ENCODE results near the gene DLGAP1. TPM values are rescaled to one million over a fixed set of nuclear protein-coding genes. Genes with fewer than 3 reads are reported as not detected.

Gene DLGAP1
- polyA plus RNA-seq, 1 donor from 2014 or later: 4.5 TPM

DNA sequence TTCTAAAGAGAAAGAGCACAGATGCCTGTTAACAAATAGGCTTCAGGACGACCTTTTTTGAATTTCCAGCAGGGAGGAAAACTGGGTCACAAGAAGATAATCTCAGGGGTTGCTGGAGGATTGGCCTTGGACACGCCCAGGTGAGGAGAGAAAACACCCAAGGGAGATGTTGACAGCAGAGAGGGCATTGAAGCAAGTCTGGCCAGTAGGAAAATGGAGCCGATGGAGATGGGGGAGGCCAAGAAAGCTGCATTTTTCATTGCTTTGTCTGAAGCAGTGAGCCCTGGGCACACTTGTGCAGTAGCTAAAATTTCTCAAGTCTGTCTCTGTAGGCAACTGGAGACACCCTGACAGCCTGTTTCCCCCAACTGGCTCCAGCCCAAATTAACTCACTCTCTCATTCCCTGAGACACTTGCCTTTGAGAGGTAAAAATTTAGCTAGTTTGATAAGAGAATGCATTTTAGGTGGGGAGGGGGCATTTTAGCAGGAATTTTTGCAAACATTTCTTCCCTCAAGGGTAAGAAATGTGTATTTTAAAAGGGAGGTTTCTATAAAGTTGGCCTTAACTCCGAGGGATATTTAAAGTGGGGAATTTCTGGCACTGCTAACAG lies 839.6 kb downstream of the DLGAP1 start:
- H3K36me3 ChIP-seq (ENCODE audit: insufficient read depth, low read length): no peaks in the 10 kb centered on the region

DNA sequence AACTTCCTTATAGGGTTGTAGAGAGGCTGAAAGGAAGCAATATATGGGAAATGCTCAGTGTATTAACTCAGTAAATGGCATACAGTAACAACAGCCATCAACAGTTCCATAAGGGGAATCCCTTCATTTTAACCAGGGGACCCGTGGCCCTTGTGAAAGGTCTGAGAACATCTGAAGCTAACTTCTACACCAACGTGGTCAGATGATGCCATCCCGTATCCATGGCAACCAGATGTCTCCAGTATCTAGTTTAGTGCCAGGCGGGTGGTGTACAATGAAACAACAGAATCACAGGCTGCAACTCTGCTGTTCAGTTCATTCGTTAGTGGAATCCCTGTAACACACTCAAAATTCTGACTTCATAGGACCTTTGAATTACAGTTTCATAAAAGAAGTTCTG lies 842.8 kb downstream of the DLGAP1 start:
- H2AFZ ChIP-seq (ENCODE audit: low read depth, low read length): no peak overlapping the region
- TF ChIP-seq TAF1 (IDR thresholded peaks at IDR 0.05; ENCODE audit: low read depth) (no peak), SMC3 (conservative IDR thresholded peaks at IDR 0.05; ENCODE audit: poor library complexity) (no peak), EP300 (conservative IDR thresholded peaks at IDR 0.05; ENCODE audit: poor library complexity, severe bottlenecking) (no peak), MXI1 (conservative IDR thresholded peaks at IDR 0.05; ENCODE audit: poor library complexity, severe bottlenecking) (no peak), RAD21 (conservative IDR thresholded peaks at IDR 0.05) (no peak), EZH2 (IDR thresholded peaks at IDR 0.05; ENCODE audit: borderline replicate concordance, insufficient read depth, low read length, poor library complexity, severe bottlenecking) (no peak), POLR2AphosphoS5 (IDR thresholded peaks at IDR 0.05) (no peak)
- TF ChIP-seq, protein P1, sequence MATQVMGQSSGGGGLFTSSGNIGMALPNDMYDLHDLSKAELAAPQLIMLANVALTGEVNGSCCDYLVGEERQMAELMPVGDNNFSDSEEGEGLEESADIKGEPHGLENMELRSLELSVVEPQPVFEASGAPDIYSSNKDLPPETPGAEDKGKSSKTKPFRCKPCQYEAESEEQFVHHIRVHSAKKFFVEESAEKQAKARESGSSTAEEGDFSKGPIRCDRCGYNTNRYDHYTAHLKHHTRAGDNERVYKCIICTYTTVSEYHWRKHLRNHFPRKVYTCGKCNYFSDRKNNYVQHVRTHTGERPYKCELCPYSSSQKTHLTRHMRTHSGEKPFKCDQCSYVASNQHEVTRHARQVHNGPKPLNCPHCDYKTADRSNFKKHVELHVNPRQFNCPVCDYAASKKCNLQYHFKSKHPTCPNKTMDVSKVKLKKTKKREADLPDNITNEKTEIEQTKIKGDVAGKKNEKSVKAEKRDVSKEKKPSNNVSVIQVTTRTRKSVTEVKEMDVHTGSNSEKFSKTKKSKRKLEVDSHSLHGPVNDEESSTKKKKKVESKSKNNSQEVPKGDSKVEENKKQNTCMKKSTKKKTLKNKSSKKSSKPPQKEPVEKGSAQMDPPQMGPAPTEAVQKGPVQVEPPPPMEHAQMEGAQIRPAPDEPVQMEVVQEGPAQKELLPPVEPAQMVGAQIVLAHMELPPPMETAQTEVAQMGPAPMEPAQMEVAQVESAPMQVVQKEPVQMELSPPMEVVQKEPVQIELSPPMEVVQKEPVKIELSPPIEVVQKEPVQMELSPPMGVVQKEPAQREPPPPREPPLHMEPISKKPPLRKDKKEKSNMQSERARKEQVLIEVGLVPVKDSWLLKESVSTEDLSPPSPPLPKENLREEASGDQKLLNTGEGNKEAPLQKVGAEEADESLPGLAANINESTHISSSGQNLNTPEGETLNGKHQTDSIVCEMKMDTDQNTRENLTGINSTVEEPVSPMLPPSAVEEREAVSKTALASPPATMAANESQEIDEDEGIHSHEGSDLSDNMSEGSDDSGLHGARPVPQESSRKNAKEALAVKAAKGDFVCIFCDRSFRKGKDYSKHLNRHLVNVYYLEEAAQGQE (IDR thresholded peaks at IDR 0.05; ENCODE audit: borderline replicate concordance): no peak
- TF ChIP-seq, protein P2, sequence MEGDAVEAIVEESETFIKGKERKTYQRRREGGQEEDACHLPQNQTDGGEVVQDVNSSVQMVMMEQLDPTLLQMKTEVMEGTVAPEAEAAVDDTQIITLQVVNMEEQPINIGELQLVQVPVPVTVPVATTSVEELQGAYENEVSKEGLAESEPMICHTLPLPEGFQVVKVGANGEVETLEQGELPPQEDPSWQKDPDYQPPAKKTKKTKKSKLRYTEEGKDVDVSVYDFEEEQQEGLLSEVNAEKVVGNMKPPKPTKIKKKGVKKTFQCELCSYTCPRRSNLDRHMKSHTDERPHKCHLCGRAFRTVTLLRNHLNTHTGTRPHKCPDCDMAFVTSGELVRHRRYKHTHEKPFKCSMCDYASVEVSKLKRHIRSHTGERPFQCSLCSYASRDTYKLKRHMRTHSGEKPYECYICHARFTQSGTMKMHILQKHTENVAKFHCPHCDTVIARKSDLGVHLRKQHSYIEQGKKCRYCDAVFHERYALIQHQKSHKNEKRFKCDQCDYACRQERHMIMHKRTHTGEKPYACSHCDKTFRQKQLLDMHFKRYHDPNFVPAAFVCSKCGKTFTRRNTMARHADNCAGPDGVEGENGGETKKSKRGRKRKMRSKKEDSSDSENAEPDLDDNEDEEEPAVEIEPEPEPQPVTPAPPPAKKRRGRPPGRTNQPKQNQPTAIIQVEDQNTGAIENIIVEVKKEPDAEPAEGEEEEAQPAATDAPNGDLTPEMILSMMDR (IDR thresholded peaks at IDR 0.05; ENCODE audit: poor library complexity, severe bottlenecking): no peak
- H3K27me3 ChIP-seq (ENCODE audit: insufficient read depth, low read depth, low read length): no peaks in the 10 kb centered on the region
- H3K9ac ChIP-seq (ENCODE audit: low read length): no peak overlapping the region
- no peak overlapping the region for H3K4me3 ChIP-seq (ENCODE audit: low read length)
- no peaks in the 10 kb centered on the region for H3F3A ChIP-seq (ENCODE audit: insufficient read depth, low read length, poor library complexity, severe bottlenecking)
- H3K9me2 ChIP-seq (ENCODE audit: insufficient read depth, low read length): no peaks in the 10 kb centered on the region
- H3K9me3 ChIP-seq (ENCODE audit: low read length): no peaks in the 10 kb centered on the region
- no peak overlapping the region for H3K4me2 ChIP-seq (ENCODE audit: low read length)
- no peaks in the 10 kb centered on the region for H4K20me1 ChIP-seq (ENCODE audit: insufficient read depth)
- no peaks in the 10 kb centered on the region for H3K36me3 ChIP-seq (ENCODE audit: insufficient read depth, low read length)
- H3K27ac ChIP-seq (ENCODE audit: low read length): no peak overlapping the region
- H3K79me2 ChIP-seq (replicated peaks; ENCODE audit: insufficient read depth, low read length): no peaks in the 10 kb centered on the region

More for the DNA sequence above, 839.6 kb downstream of the DLGAP1 start:
- Histone ChIP-seq H3K9me2 (ENCODE audit: insufficient read depth, low read length) (no peaks in the 10 kb centered on the region), H3F3A (ENCODE audit: insufficient read depth, low read length, poor library complexity, severe bottlenecking) (no peaks in the 10 kb centered on the region), H3K4me3 (ENCODE audit: low read length) (no peak overlapping the region), H2AFZ (ENCODE audit: low read depth, low read length) (no peak overlapping the region), H3K27me3 (ENCODE audit: insufficient read depth, low read depth, low read length) (no peaks in the 10 kb centered on the region), H3K27ac (ENCODE audit: low read length) (no peak overlapping the region), H4K20me1 (ENCODE audit: insufficient read depth) (no peaks in the 10 kb centered on the region), H3K4me2 (ENCODE audit: low read length) (no peak overlapping the region), H3K79me2 (replicated peaks; ENCODE audit: insufficient read depth, low read length) (no peaks in the 10 kb centered on the region), H3K9ac (ENCODE audit: low read length) (no peak overlapping the region), H3K9me3 (ENCODE audit: low read length) (no peaks in the 10 kb centered on the region)
- TF ChIP-seq, protein P2 (IDR thresholded peaks at IDR 0.05; ENCODE audit: poor library complexity, severe bottlenecking): no peak

Data from neural cell (in vitro differentiated cells).